Measurements from ENCODE around the gene KRTAP12-4.
"Not testable (repeated sequence)": the region's sequence is repeated elsewhere in the genome, so short reads cannot be mapped to it uniquely, and the experiment has no call there.

KRTAP12-4 gene

DNA sequence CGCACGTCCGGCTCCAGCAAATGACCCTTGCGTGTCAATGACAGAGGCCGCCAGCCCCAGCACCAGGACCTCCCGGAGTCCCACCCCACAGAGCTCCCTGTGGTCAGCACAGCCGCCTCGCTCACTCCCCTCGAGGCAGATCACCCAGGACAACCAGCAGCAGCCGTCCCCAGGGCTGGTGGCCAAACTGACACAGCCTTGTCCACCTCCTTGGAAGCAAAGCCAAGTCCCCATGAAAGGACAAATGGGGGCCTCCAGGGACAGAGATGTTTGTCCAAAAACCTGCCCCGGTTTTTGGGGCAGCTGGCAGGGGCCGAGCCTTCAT lies 15.2 kb downstream of the KRTAP12-4 start:
- no peaks in the 10 kb centered on the region for H3K36me3 ChIP-seq (ENCODE audit: control insufficient read depth, insufficient read depth, low read length)
- DNase-seq (ENCODE audit: extremely low read depth, insufficient read length), result no peak
- TF ChIP-seq CTCF (IDR thresholded peaks at IDR 0.05; ENCODE audit: insufficient read depth, low read length, poor library complexity, severe bottlenecking), result no peak
- H3K4me3 ChIP-seq (replicated peaks; ENCODE audit: low read depth, low read length), result no peak overlapping the region
- no peaks in the 10 kb centered on the region for H3K27me3 ChIP-seq (replicated peaks; ENCODE audit: control insufficient read depth, insufficient read depth, low read length)

DNA sequence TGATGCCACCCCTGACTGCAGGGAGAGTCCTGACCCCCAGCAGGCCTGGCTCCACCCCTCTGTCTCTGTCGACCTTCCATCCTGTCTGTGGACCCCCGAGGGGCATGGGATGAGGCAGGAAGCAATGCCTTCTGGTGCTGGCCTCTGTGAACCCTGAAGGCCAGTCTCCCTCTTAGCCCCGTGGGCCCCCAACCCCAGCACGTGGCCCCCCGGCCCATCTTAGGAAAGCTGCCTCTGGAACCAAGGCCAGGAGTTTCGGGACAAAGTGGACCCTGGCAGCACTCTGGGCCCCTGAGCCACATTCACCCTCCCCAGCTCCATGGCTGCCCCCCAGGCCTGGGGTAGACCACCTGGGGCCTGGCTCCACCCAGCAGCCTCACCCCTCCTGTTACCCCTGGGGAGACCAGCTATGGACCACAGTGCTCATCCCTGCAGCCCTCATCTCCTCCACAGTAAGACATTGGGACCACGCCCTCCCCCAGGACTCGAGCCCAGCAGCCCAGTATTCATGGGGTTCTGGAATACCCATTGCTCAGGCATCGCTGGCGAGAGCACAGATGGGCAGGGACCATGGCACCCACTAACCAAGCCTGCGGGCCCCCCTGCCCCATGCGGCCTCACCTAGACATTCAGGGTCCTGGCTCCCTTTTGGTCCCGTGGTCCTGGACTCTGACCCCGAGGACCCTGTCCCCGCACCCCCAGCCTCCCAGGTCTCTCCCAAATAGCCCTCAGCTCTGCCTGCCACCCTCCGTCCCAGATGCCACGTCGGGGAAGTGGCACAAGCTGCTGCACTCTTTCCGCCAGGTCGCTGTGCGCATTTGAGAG lies 15.7 kb downstream of the KRTAP12-4 start:
- not testable (repeated sequence) for H3K27me3 ChIP-seq (replicated peaks; ENCODE audit: control insufficient read depth, insufficient read depth, low read length); H3K4me3 ChIP-seq (replicated peaks; ENCODE audit: low read depth, low read length); DNase-seq (ENCODE audit: extremely low read depth, insufficient read length); H3K36me3 ChIP-seq (ENCODE audit: control insufficient read depth, insufficient read depth, low read length)

GRCh38 chr21:44637851-44638348 lies 16.6 kb downstream of the KRTAP12-4 start:
- not testable (repeated sequence) for H3K4me3 ChIP-seq (replicated peaks; ENCODE audit: low read depth, low read length); H3K36me3 ChIP-seq (ENCODE audit: control insufficient read depth, insufficient read depth, low read length); DNase-seq (ENCODE audit: extremely low read depth, insufficient read length); H3K27me3 ChIP-seq (replicated peaks; ENCODE audit: control insufficient read depth, insufficient read depth, low read length)

GRCh38 chr21:44637018-44637850 lies 17.2 kb downstream of the KRTAP12-4 start, which contains the start of gene KRTAP10-10:
TSS of gene KRTAP10-10 (plus strand) at chr21:44637356. CDS start at chr21:44637418, 62 bp downstream.
- DNase-seq (ENCODE audit: extremely low read depth, insufficient read length), result no peak
- no peak within 1 kb of the TSS for H3K4me3 ChIP-seq (replicated peaks; ENCODE audit: low read depth, low read length)
- H3K27me3 ChIP-seq (replicated peaks; ENCODE audit: control insufficient read depth, insufficient read depth, low read length), result no peaks in the 10 kb centered on the region
- TF ChIP-seq CTCF (IDR thresholded peaks at IDR 0.05; ENCODE audit: insufficient read depth, low read length, poor library complexity, severe bottlenecking), result no peak
- H3K36me3 ChIP-seq (ENCODE audit: control insufficient read depth, insufficient read depth, low read length), result no peaks in the 10 kb centered on the region

GRCh38 chr21:44636209-44637017 lies 18.0 kb downstream of the KRTAP12-4 start:
- Histone ChIP-seq H3K36me3 (ENCODE audit: control insufficient read depth, insufficient read depth, low read length) (no peaks in the 10 kb centered on the region), H3K27me3 (replicated peaks; ENCODE audit: control insufficient read depth, insufficient read depth, low read length) (no peaks in the 10 kb centered on the region), H3K4me3 (replicated peaks; ENCODE audit: low read depth, low read length) (no peak overlapping the region)
- DNase-seq (ENCODE audit: extremely low read depth, insufficient read length), result no peak
- TF ChIP-seq CTCF (IDR thresholded peaks at IDR 0.05; ENCODE audit: insufficient read depth, low read length, poor library complexity, severe bottlenecking), result no peak

- H3K4me3 ChIP-seq (replicated peaks; ENCODE audit: low read depth, low read length), result no peak overlapping the region
- no peaks in the 10 kb centered on the region for H3K27me3 ChIP-seq (replicated peaks; ENCODE audit: control insufficient read depth, insufficient read depth, low read length)
- H3K36me3 ChIP-seq (ENCODE audit: control insufficient read depth, insufficient read depth, low read length), result no peaks in the 10 kb centered on the region
- no peak for DNase-seq (ENCODE audit: extremely low read depth, insufficient read length)
- no peak for TF ChIP-seq CTCF (IDR thresholded peaks at IDR 0.05; ENCODE audit: insufficient read depth, low read length, poor library complexity, severe bottlenecking)
Measured at GRCh38 chr21:44632067-44632466, 22.4 kb downstream of the KRTAP12-4 start.
